OCI-LY7 (cell line): Measurements from ENCODE around the gene MAL. TPM values are rescaled to one million over a fixed set of nuclear protein-coding genes. Genes with fewer than 3 reads are reported as not detected.

ENCODE experiments used
- BruUV-seq: library from RNA; stranded (reverse); fragments of 400-500 nt; replicated peaks from 2 replicates; lab custom pipeline; 2021; lab: Mats Ljungman, UMichigan
- CTCF ChIA-PET: fragments of 300-600 bp; sonication (Branson Sonifier 250); formaldehyde crosslinking; loops from one replicate; lab custom pipeline; 2022; ENCODE audit warnings: antibody characterized with exemption; ENCODE audit not compliant: unreplicated experiment; lab: Charles Lee
- POLR2A ChIA-PET: fragments of 300-600 bp; sonication (Branson Sonifier 250); formaldehyde crosslinking; loops from one replicate; lab custom pipeline; 2022; ENCODE audit warnings: antibody characterized with exemption; lab: Charles Lee
- DNase-seq: peaks from one replicate; pipeline ENCODE4 v3.0.0-alpha.2; 2015; ENCODE audit warnings: low spot score
- H2AFZ ChIP-seq: fragments of 200-600 bp; sonication (generic), shearing (Covaris generic); 2 replicates; pipeline ENCODE4 v1.6.1; 2014; ENCODE audit warnings: mild to moderate bottlenecking, antibody characterized with exemption, low read length, moderate library complexity
- H3K27ac ChIP-seq: fragments of 200-600 bp; sonication (generic); 2 replicates; pipeline ENCODE4 v1.5.1; 2014; ENCODE audit warnings: mixed run types, low read depth, mild to moderate bottlenecking, moderate library complexity, low read length, inconsistent platforms; ENCODE audit not compliant: poor library complexity, severe bottlenecking
- H3K36me3 ChIP-seq: fragments of 200-600 bp; sonication (generic); 2 replicates; pipeline ENCODE4 v1.6.1; 2014; ENCODE audit warnings: mild to moderate bottlenecking, antibody characterized with exemption, low read length, moderate library complexity, mixed read lengths; ENCODE audit not compliant: insufficient read depth
- H3K4me1 ChIP-seq: fragments of 200-600 bp; sonication (generic); 2 replicates; pipeline ENCODE4 v1.5.1; 2014; ENCODE audit warnings: mild to moderate bottlenecking, low read length; ENCODE audit not compliant: insufficient read depth, poor library complexity, severe bottlenecking
- H3K4me2 ChIP-seq: fragments of 200-600 bp; sonication (generic); 2 replicates; pipeline ENCODE4 v1.6.1; 2014; ENCODE audit warnings: mild to moderate bottlenecking, low read length
- H3K4me3 ChIP-seq: fragments of 200-600 bp; sonication (generic); 2 replicates; pipeline ENCODE4 v1.5.1; 2014; ENCODE audit warnings: mild to moderate bottlenecking, low read depth, low read length; ENCODE audit not compliant: poor library complexity, severe bottlenecking
- H3K79me2 ChIP-seq: fragments of 200-600 bp; sonication (generic); 2 replicates; pipeline ENCODE4 v1.6.1; 2016; ENCODE audit warnings: low read depth, mild to moderate bottlenecking, low read length, moderate library complexity, mixed read lengths; ENCODE audit not compliant: insufficient read depth
- H3K9me2 ChIP-seq: fragments of 200-600 bp; sonication (generic); 2 replicates; pipeline ENCODE4 v1.6.1; 2016; ENCODE audit warnings: mild to moderate bottlenecking, low read length, mixed read lengths; ENCODE audit not compliant: insufficient read depth
- H3K9me3 ChIP-seq: fragments of 200-600 bp; sonication (generic); 2 replicates; pipeline ENCODE4 v1.6.1; 2014; ENCODE audit warnings: mild to moderate bottlenecking, mixed run types, low read length, mixed read lengths
- H4K20me1 ChIP-seq: fragments of 200-600 bp; sonication (generic); 2 replicates; pipeline ENCODE4 v1.6.1; 2014; ENCODE audit warnings: mild to moderate bottlenecking, antibody characterized with exemption, low read length, moderate library complexity, mixed read lengths; ENCODE audit not compliant: insufficient read depth
- CTCF ChIP-seq: fragments of 200-600 bp; sonication (generic); conservative IDR thresholded peaks from 2 replicates; pipeline ENCODE4 v1.5.1; 2014; ENCODE audit warnings: mild to moderate bottlenecking, antibody characterized with exemption, low read length, moderate library complexity, mixed read lengths
- EZH2phosphoT487 ChIP-seq: fragments of 200-600 bp; sonication (generic); IDR thresholded peaks from 2 replicates; pipeline ENCODE4 v1.6.1; 2018; ENCODE audit warnings: low read depth, borderline replicate concordance, mild to moderate bottlenecking, mixed run types, antibody characterized with exemption, low read length, moderate library complexity, mixed read lengths
- intact Hi-C: fragments of 100-400 bp; cut with micrococcal nuclease; formaldehyde crosslinking; loops from one replicate; pipeline ENCODE4 v1.10.0; 2022; ENCODE audit not compliant: unreplicated experiment
- total RNA-seq, 2 experiments: library from RNA; depleted of rRNA in 1 of 2; stranded (reverse); fragments of >200 nt in 1 of 2; shearing (Covaris generic) in 1 of 2; gene quantifications; 2 replicates each; pipeline ENCODE4 v1.2.3, GENCODE V29; 2014 to 2022

MAL gene
- total RNA-seq, 2 experiments from 2014 or later: not detected

GRCh38 chr2:95062242-95063085 is 37.0 kb downstream of the MAL start:
- no peaks in the 10 kb centered on the region for H4K20me1 ChIP-seq
- no peak overlapping the region for H3K4me3 ChIP-seq
- no peak overlapping the region for H3K27ac ChIP-seq
- no peaks in the 10 kb centered on the region for H3K9me3 ChIP-seq
- H3K79me2 ChIP-seq: no peaks in the 10 kb centered on the region
- H3K36me3 ChIP-seq: no peaks in the 10 kb centered on the region
- TF ChIP-seq CTCF (no peak), EZH2phosphoT487 (no peak)
- DNase-seq: no peak
- ChIA-PET CTCF (no interaction called here), POLR2A (interaction anchor here (1.1 kb wide), 1 partner anchor 16 kb away, joined by 3 read pairs; no protein-coding TSS in a partner anchor)
- H2AFZ ChIP-seq: no peak overlapping the region
- H3K4me2 ChIP-seq: no peak overlapping the region
- BruUV-seq: no TSS peak
- no peaks in the 10 kb centered on the region for H3K4me1 ChIP-seq
- intact Hi-C loops: no loop called here
- H3K9me2 ChIP-seq: no peaks in the 10 kb centered on the region

- no TSS peak for BruUV-seq
- Histone ChIP-seq H2AFZ (no peak overlapping the region), H3K4me2 (no peak overlapping the region), H3K9me2 (no peaks in the 10 kb centered on the region), H3K9me3 (no peaks in the 10 kb centered on the region), H3K36me3 (no peaks in the 10 kb centered on the region), H4K20me1 (no peaks in the 10 kb centered on the region), H3K79me2 (no peaks in the 10 kb centered on the region), H3K27ac (no peak overlapping the region), H3K4me1 (no peaks in the 10 kb centered on the region), H3K4me3 (no peak overlapping the region)
- intact Hi-C loops: no loop called here
- CTCF ChIA-PET: no interaction called here
- no peak for DNase-seq
- POLR2A ChIA-PET: interaction anchor here (1.1 to 1.4 kb wide), 2 partner anchors 13 to 16 kb away, joined by 3 to 4 read pairs; no protein-coding TSS in a partner anchor
- TF ChIP-seq CTCF (no peak), EZH2phosphoT487 (no peak)
Measured at GRCh38 chr2:95063086-95063958, 37.8 kb downstream of the MAL start.
